SU-DHL-6 (cell line): ENCODE measurements around the gene DAO.

ENCODE experiments used
- H2AFZ ChIP-seq: fragments of 200-600 bp; sonication (generic); 2 replicates; pipeline ENCODE4 v1.6.1; 2014; ENCODE audit warnings: low read depth, mild to moderate bottlenecking, moderate library complexity, mixed read lengths, antibody characterized with exemption, low read length; ENCODE audit not compliant: severe bottlenecking
- H3F3A ChIP-seq: fragments of 200-600 bp; shearing (Covaris generic); 2 replicates; pipeline ENCODE4 v1.6.0; 2016; ENCODE audit warnings: antibody characterized with exemption, mild to moderate bottlenecking; ENCODE audit not compliant: insufficient read depth
- H3K27ac ChIP-seq: fragments of 200-600 bp; sonication (generic); 2 replicates; pipeline ENCODE4 v1.5.1; 2016; ENCODE audit warnings: low read depth, mild to moderate bottlenecking, low read length, moderate library complexity, mixed read lengths
- H3K27me3 ChIP-seq: fragments of 200-600 bp; sonication (generic), shearing (Covaris generic); 2 replicates; pipeline ENCODE4 v1.6.0; 2014; ENCODE audit warnings: mild to moderate bottlenecking, low read length
- H3K36me3 ChIP-seq: fragments of 200-600 bp; sonication (generic); 2 replicates; pipeline ENCODE4 v1.6.1; 2014; ENCODE audit warnings: mild to moderate bottlenecking, low read length, mixed read lengths
- H3K4me2 ChIP-seq: fragments of 300-600, 200-600 bp; shearing (Covaris generic), sonication (generic); 2 replicates; pipeline ENCODE4 v1.6.0; 2014; ENCODE audit warnings: low read length, low read depth, mild to moderate bottlenecking; ENCODE audit not compliant: poor library complexity, severe bottlenecking
- H3K4me3 ChIP-seq: fragments of 200-600 bp; sonication (generic); 2 replicates; pipeline ENCODE4 v1.5.1; 2014; ENCODE audit warnings: antibody characterized with exemption, low read length, mild to moderate bottlenecking, mixed read lengths; ENCODE audit not compliant: insufficient read depth, poor library complexity, severe bottlenecking
- H3K79me2 ChIP-seq: fragments of 200-600 bp; sonication (generic); 2 replicates; pipeline ENCODE4 v1.6.1; 2014; ENCODE audit warnings: mild to moderate bottlenecking, low read length, moderate library complexity; ENCODE audit not compliant: insufficient read depth
- H3K9ac ChIP-seq: fragments of 200-600 bp; sonication (generic); 2 replicates; pipeline ENCODE4 v1.7.0; 2014; ENCODE audit warnings: mild to moderate bottlenecking, low read length
- H3K9me2 ChIP-seq: fragments of 200-600 bp; sonication (generic); replicated peaks from 2 replicates; pipeline ENCODE4 v1.6.1; 2014; ENCODE audit warnings: low read length; ENCODE audit not compliant: insufficient read depth
- H3K9me3 ChIP-seq: fragments of 200-600 bp; sonication (generic); 2 replicates; pipeline ENCODE4 v1.6.1; 2014; ENCODE audit warnings: low read length, mixed read lengths; ENCODE audit not compliant: insufficient read depth
- H4K20me1 ChIP-seq: fragments of 200-600 bp; sonication (generic); 2 replicates; pipeline ENCODE4 v1.6.1; 2014; ENCODE audit warnings: low read depth, mild to moderate bottlenecking, antibody characterized with exemption, low read length, moderate library complexity, mixed read lengths
- EZH2phosphoT487 ChIP-seq: fragments of 200-600 bp; sonication (generic), shearing (Covaris generic); conservative IDR thresholded peaks from 2 replicates; pipeline ENCODE4 v1.6.1; 2018; ENCODE audit warnings: mild to moderate bottlenecking, antibody characterized with exemption, low read length, moderate library complexity, mixed read lengths
- TF ChIP-seq, protein P1 (sequence below): fragments of 200-600 bp; sonication (generic); IDR thresholded peaks from one replicate; pipeline ENCODE4 v1.5.1; 2017; ENCODE audit warnings: antibody characterized with exemption, mild to moderate bottlenecking, low read length, moderate library complexity; ENCODE audit not compliant: insufficient read depth, poor library complexity, severe bottlenecking

The DAO gene

DNA sequence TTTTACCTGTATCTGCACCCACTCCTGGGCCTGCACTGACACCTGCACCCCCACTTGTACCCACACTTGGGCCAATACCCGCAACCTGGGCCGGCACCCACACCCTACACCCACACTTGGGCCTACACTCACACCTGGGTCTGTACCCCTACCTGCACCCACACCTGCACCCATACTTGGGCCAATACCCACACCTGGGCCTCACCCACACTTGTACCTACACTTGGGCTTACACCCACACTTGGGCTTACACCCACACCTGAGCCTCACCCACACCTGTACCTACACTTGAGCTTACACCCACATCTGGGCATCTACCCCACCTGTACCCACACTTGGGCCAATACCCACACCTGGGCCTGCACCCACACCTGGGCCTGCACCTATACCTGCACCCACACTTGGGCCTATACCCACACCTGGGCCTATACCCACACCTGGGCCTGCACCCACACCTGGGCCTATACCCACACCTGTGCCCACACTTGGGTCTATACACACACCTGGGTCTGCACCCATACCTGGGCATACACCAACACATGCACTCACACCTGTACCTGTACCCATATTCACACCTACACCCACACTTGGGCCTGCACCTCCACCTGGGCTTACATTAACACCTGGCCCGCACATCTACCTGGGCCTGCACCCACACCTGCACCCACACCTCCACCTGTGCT, 39.2 kb downstream of the DAO start:
- Histone ChIP-seq H3K4me2 (no peak overlapping the region), H3K9ac (no peak overlapping the region), H3K79me2 (no peaks in the 10 kb centered on the region), H3K9me2 (no peaks in the 10 kb centered on the region), H3K27ac (no peak overlapping the region), H3K4me3 (no peak overlapping the region), H2AFZ (no peak overlapping the region), H4K20me1 (no peaks in the 10 kb centered on the region), H3K36me3 (no peaks in the 10 kb centered on the region), H3F3A (no peaks in the 10 kb centered on the region), H3K9me3 (no peaks in the 10 kb centered on the region), H3K27me3 (no peaks in the 10 kb centered on the region)
- TF ChIP-seq EZH2phosphoT487, result no peak
- TF ChIP-seq, protein P1, sequence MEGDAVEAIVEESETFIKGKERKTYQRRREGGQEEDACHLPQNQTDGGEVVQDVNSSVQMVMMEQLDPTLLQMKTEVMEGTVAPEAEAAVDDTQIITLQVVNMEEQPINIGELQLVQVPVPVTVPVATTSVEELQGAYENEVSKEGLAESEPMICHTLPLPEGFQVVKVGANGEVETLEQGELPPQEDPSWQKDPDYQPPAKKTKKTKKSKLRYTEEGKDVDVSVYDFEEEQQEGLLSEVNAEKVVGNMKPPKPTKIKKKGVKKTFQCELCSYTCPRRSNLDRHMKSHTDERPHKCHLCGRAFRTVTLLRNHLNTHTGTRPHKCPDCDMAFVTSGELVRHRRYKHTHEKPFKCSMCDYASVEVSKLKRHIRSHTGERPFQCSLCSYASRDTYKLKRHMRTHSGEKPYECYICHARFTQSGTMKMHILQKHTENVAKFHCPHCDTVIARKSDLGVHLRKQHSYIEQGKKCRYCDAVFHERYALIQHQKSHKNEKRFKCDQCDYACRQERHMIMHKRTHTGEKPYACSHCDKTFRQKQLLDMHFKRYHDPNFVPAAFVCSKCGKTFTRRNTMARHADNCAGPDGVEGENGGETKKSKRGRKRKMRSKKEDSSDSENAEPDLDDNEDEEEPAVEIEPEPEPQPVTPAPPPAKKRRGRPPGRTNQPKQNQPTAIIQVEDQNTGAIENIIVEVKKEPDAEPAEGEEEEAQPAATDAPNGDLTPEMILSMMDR, result no peak

GRCh38 chr12:108921946-108922345, 42.1 kb downstream of the DAO start:
- no peak overlapping the region for H3K27ac ChIP-seq

DNA sequence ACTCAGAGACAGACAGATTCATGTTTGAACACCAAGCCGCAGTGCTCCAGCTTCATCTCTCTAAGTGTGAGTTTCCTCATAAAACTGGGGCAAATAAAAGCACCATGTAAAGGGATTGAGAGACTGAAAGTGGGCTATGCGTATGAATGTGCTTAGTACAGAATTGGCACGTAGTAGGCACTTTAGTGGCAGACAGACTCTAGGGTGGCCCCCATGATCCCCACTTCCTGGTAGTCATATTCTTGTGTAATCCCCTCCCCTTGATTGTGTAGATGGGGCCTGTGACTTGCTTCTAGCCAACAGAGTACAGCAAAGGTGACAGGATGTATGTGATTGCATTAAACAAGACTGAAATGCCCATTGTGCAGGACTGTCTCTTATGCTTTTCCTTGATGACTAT, 43.0 kb downstream of the DAO start:
- Histone ChIP-seq H3K27me3 (no peaks in the 10 kb centered on the region), H3F3A (no peaks in the 10 kb centered on the region), H3K9me2 (no peaks in the 10 kb centered on the region), H3K9me3 (no peaks in the 10 kb centered on the region), H3K4me2 (no peak overlapping the region), H2AFZ (no peak overlapping the region), H3K27ac (no peak overlapping the region), H3K4me3 (no peak overlapping the region), H3K9ac (no peak overlapping the region), H3K36me3 (no peaks in the 10 kb centered on the region), H3K79me2 (no peaks in the 10 kb centered on the region), H4K20me1 (no peaks in the 10 kb centered on the region)
- TF ChIP-seq, protein P1, result no peak
- TF ChIP-seq EZH2phosphoT487, result no peak

More at GRCh38 chr12:108921946-108922345, 42.1 kb downstream of the DAO start:
- Histone ChIP-seq H4K20me1 (no peaks in the 10 kb centered on the region), H3K27me3 (no peaks in the 10 kb centered on the region), H3K4me2 (no peak overlapping the region), H3K9me2 (no peaks in the 10 kb centered on the region), H3K79me2 (no peaks in the 10 kb centered on the region), H3K4me3 (no peak overlapping the region), H3F3A (no peaks in the 10 kb centered on the region), H2AFZ (no peak overlapping the region), H3K9me3 (no peaks in the 10 kb centered on the region), H3K9ac (no peak overlapping the region), H3K36me3 (no peaks in the 10 kb centered on the region)
- TF ChIP-seq EZH2phosphoT487, result no peak
- TF ChIP-seq, protein P1, result no peak
